Adipose tissue (tissue), 3 donors: ENCODE measurements around the gene TAMALIN. TPM values are rescaled to one million over a fixed set of nuclear protein-coding genes. Genes with fewer than 3 reads are reported as not detected.

Experiments
- H3K27ac ChIP-seq: one replicate; pipeline ENCODE4 v1.5.1; 2013; ENCODE audit warnings: low read depth, low read length
- WGBS, 3 donors: extraction: QIAGEN DNeasy Blood & Tissue Kit; methylation state at CpG; one replicate each; pipeline ENCODE4 v1.1.7; 2013; 5-methylcytosine and 5-hydroxymethylcytosine counted together
- polyA plus RNA-seq, 3 donors: library from polyadenylated mRNA; stranded (reverse); fragments of 200-250 nt; gene quantifications; one replicate each; pipeline ENCODE4 v1.2.3, GENCODE V29; 2013
- donor health status: healthy with polysubstance abuse.
- donor health status: Bipolar disorder and iron deficiency.
- donor health status: healthy.

The TAMALIN gene
- polyA plus RNA-seq, 3 donors: 12.6 to 68.3 (median 63.3) TPM

GRCh38 chr12:52046859-52047258 lies 40.1 kb downstream of the TAMALIN start:
- no peak overlapping the region for H3K27ac ChIP-seq
- 79 to 97% (median 93%) methylated on average over 7 of the region's 7 CpGs for WGBS, 3 donors

DNA sequence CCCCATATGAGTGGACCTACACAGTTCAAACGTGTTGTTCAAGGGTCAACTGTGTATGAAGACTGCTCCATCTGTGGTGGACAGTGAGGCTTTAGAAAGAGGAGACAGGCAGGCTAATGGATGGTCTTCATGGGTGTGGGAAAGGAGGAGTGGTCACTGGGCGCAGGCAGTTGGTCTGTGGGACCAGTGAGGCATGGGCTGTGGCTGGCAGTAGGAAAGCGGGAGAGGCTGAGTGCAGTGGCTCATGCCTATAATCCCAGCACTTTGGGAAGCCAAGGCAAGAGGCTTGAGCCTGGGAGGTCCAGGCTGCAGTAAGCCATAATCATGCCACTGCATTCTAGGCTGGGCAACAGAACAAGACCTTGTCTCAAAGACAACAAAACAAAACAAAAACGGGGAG lies 42.5 kb downstream of the TAMALIN start:
- WGBS, 3 donors: 80% methylated on average over 4 of the region's 4 CpGs
- no peak overlapping the region for H3K27ac ChIP-seq

GRCh38 chr12:52049688-52050087 lies 42.9 kb downstream of the TAMALIN start:
- H3K27ac ChIP-seq: no peak overlapping the region
- WGBS, 3 donors: 82 to 91% (median 85%) methylated on average over 5 of the region's 5 CpGs

- H3K27ac ChIP-seq: no peak overlapping the region
- WGBS, 3 donors: 13 to 29% (median 29%) methylated on average over 16 of the region's 16 CpGs
Measured at GRCh38 chr12:52050116-52050757, 43.5 kb downstream of the TAMALIN start.

DNA sequence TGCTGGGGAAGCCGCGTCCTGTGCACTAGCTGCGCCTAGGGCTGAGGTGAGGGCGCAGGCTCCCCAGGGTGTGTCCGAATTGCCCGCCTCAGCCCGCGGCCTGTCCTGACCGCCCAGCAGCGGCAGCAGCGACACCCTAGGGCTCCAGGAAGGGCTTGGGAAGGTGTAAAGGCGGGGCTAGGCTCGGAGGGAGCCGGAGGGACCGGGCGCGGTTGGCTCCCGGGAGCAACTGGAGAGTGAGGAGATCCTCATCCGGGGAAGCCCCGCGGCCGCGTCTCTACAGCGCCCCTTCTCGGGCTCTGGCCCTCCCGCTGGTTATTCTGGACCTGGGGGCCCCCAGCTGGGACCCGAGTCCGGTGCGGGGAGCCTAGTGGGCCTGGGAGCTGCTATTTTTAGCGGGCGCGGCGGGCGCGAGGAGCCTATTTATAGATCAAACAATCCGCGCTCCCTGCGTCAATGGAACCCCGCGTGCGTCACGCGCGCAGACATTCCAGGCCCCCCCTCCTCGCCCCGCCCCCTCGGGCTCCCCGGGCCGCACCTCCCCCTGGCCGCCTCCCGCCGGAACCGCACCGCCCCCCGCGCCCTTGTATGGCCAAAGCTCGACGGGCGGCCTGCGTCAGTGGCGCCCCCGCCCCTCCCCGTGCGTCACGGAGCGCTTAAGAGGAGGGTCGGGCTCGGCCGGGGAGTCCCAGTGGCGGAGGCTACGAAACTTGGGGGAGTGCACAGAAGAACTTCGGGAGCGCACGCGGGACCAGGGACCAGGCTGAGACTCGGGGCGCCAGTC lies 44.2 kb downstream of the TAMALIN start, which contains the start of gene NR4A1:
Gene NR4A1 (plus strand): TSS at position 685 of the 784 bp plus-strand sequence. CDS start 2,887 bp downstream, outside the sequence.
- WGBS, 3 donors: 0 to 1% (median 1%) methylated on average over 69 to 77 of the region's 77 CpGs

DNA sequence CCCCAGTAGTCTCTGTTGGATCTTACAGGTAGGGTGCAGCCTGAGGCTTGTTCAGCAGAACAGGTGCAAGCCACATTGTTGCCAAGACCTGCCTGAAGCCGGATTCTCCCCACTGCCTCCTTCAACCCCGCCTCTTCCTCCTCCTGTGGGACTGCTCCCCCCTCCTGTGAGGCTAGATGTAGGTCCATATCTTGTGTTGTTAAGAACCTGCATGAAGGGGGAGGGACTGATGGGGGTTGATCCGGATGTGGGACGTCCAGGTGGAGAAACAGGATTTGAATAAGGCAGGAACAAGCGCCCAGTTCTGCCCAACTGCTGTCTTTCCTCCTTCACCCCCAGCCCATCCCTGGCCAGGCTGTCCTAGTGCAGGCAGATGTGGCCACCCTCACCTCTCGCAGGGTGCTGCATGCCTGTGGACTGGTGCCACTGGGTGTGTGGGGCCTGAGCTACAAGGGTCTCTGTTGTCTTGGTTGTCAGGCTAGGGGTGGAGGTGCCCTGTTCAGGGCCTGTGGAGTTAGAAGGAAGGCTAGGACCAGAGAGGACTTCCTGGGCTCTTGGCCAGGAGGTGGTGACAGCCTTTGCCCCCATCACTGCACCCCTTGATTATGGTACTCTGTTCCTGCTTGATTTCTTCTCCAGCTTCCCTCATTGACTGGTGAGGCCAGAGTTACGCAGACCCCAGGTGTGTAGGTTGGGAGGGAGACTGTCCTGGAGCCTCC lies 45.9 kb downstream of the TAMALIN start:
- H3K27ac ChIP-seq: no peak overlapping the region
- WGBS, 3 donors: 36 to 73% (median 65%) methylated on average over 7 of the region's 7 CpGs

More for the DNA sequence above, 44.2 kb downstream of the TAMALIN start, which contains the start of gene NR4A1:
- peak within 1 kb of the TSS; percentile 80 for H3K27ac ChIP-seq

DNA sequence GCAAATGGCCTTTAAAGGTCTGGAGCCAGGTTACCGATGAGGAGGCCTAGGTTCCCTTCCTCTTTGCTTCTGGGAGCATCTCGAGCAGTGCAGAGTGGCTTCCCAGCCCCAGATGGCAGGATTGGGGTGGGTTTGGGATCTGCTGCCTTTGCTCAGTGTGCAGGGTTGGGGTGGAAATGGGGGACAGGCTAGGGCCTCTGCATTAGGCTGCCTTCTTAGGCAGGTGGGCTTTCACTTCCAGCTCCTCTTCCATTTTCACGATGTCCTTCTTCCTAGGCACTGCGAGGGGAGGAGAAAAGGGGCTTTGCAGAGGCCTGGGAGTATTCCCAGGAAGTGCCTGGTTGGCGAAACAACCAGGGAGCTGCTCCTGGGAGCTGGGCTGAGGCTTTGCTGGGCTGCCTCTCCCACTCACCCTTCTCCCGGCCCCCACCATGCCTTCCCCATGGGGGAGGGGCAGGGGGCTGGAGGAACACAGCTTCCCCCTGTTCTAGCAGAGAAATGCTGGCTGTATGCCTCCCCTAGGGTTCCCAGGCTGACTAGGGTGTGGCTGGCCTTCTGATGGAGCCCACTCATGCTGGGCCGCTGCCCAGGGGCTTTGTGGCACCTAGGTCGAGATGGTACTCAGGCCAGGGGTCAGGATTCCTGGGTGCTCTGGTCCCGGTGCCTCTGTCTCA lies 46.9 kb downstream of the TAMALIN start:
- 74 to 83% (median 80%) methylated on average over 9 of the region's 9 CpGs for WGBS, 3 donors
- no peak overlapping the region for H3K27ac ChIP-seq

- no peak overlapping the region for H3K27ac ChIP-seq
- WGBS, 3 donors: 89 to 91% (median 90%) methylated on average over 21 of the region's 21 CpGs
Measured at GRCh38 chr12:52054231-52054832, 47.6 kb downstream of the TAMALIN start.

DNA sequence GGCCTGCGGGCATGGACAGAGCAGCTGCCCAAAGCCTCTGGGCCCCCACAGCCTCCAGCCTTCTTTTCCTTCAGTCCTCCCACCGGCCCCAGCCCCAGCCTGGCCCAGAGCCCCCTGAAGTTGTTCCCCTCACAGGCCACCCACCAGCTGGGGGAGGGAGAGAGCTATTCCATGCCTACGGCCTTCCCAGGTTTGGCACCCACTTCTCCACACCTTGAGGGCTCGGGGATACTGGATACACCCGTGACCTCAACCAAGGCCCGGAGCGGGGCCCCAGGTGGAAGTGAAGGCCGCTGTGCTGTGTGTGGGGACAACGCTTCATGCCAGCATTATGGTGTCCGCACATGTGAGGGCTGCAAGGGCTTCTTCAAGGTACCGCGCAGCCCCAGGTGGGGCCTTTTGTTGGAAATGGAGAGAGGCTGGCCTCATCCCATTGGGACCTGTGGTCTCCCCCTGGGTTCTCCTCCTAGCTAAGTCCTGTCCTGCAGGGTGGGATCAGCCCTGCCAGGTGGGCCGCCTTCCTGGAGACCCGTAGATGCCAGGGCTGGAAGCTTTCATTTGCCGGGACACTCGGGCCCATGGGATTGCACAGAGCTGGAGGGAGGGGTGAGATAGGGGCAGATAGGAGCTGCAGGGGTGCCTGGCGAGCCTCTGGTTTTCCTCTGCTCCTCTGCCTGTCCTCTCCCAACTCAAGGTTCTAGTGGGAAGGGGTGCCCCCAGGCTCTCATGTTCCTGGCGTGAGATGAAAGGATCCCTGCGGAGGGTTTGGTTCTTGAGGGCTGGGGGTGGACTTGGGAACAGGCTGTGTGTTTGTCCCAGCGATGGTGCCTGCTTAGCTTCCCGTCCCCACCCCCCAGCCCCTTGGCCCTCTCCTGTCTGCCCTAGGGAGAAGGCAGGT lies 48.3 kb downstream of the TAMALIN start:
- H3K27ac ChIP-seq: no peak overlapping the region
- 94 to 95% (median 95%) methylated on average over 21 of the region's 21 CpGs for WGBS, 3 donors

DNA sequence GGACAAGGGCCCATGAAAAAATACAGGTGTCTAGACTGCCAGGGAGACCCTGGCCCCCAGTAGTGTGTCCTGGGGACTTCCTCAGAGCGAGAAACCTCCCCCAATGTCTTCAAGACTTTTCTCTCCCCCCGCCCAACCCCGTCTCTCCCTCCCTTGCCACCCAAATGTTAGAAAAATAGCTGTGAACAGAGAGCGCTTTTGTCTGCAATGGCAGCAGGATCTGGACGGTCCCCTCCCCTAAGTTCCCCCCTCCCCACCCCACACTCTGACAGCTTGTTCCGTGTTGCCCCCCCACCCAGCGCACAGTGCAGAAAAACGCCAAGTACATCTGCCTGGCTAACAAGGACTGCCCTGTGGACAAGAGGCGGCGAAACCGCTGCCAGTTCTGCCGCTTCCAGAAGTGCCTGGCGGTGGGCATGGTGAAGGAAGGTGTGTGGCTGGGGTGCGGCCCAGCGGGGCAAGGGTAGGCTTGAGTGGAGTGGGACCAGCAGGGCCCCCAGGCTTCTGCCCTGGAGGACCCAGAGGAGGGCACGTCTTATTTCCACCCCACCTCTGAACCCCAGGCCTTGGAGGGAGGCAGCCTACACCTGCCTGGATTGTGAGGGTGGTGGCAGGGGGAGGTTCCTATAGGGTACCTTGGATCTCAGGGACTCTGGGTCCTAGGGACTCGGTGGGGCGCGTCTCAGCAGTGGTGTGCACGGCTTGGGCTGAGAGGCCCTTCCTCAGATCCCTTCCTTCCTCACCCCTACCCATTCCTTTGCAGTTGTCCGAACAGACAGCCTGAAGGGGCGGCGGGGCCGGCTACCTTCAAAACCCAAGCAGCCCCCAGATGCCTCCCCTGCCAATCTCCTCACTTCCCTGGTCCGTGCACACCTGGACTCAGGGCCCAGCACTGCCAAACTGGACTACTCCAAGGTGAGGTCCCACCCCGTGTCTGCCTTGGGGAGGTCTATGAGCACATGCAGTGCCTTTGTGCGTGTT lies 49.3 kb downstream of the TAMALIN start:
- 88 to 93% (median 89%) methylated on average over 26 to 27 of the region's 27 CpGs for WGBS, 3 donors
- no peak overlapping the region for H3K27ac ChIP-seq

- 80 to 84% (median 84%) methylated on average over 23 of the region's 23 CpGs for WGBS, 3 donors
- H3K27ac ChIP-seq: no peak overlapping the region
Measured at GRCh38 chr12:52056801-52057637, 50.3 kb downstream of the TAMALIN start.

GRCh38 chr12:52057638-52058576 lies 51.2 kb downstream of the TAMALIN start:
- WGBS, 3 donors: 89 to 92% (median 90%) methylated on average over 14 of the region's 14 CpGs
- no peak overlapping the region for H3K27ac ChIP-seq

- 75 to 85% (median 81%) methylated on average over 19 to 25 of the region's 25 CpGs for WGBS, 3 donors
- no peak overlapping the region for H3K27ac ChIP-seq
Measured at GRCh38 chr12:52058631-52059361, 52.0 kb downstream of the TAMALIN start.
